ENCODE data around the gene TSSK1B. TPM values are rescaled to one million over a fixed set of nuclear protein-coding genes. Genes with fewer than 3 reads are reported as not detected.
"Not testable (repeated sequence)": the region's sequence is repeated elsewhere in the genome, so short reads cannot be mapped to it uniquely, and the experiment has no call there.

Gene TSSK1B
- not detected for total RNA-seq
- long read RNA-seq, donor 1, result 0 reads
- long read RNA-seq, donor 2, result 0 reads

- intact Hi-C loops (cut with DNase I), result no loop called here
- no peak for DNase-seq (ENCODE audit: low spot score)
Observed at GRCh38 chr5:113434889-113435288, at the start of gene TSSK1B. TSSK1B (minus strand) TSS chr5:113434989; CDS start chr5:113434839, 150 bp downstream.

GRCh38 chr5:113480243-113480642 is 45.5 kb upstream of the TSSK1B start:
- DNase-seq (ENCODE audit: low spot score), result no peak
- intact Hi-C loops (cut with DNase I), result no loop called here

GRCh38 chr5:113478691-113479090 is 43.9 kb upstream of the TSSK1B start:
- no peak for DNase-seq (ENCODE audit: low spot score)
- intact Hi-C loops (cut with DNase I), result no loop called here

GRCh38 chr5:113474100-113474728 is 39.4 kb upstream of the TSSK1B start:
- no peak for DNase-seq (ENCODE audit: low spot score)
- intact Hi-C loops (cut with DNase I), result no loop called here

GRCh38 chr5:113463032-113463431 is 28.2 kb upstream of the TSSK1B start:
- no peak for DNase-seq (ENCODE audit: low spot score)
- intact Hi-C loops (cut with DNase I), result no loop called here

GRCh38 chr5:113457106-113457505 is 22.3 kb upstream of the TSSK1B start:
- DNase-seq (ENCODE audit: low spot score); intact Hi-C loops (cut with DNase I): not testable (repeated sequence)

GRCh38 chr5:113452941-113453340 is 18.2 kb upstream of the TSSK1B start:
- DNase-seq (ENCODE audit: low spot score), result no peak
- intact Hi-C loops (cut with DNase I), result no loop called here

- intact Hi-C loops (cut with DNase I), result no loop called here
- no peak for DNase-seq (ENCODE audit: low spot score)
Observed at GRCh38 chr5:113451797-113452196, 17.0 kb upstream of the TSSK1B start.

GRCh38 chr5:113450929-113451328 is 16.1 kb upstream of the TSSK1B start:
- intact Hi-C loops (cut with DNase I), result no loop called here
- no peak for DNase-seq (ENCODE audit: low spot score)

- DNase-seq (ENCODE audit: low spot score), result no peak
- intact Hi-C loops (cut with DNase I), result no loop called here
Observed at GRCh38 chr5:113450462-113450861, 15.7 kb upstream of the TSSK1B start.

GRCh38 chr5:113448252-113448651 is 13.5 kb upstream of the TSSK1B start:
- no peak for DNase-seq (ENCODE audit: low spot score)
- intact Hi-C loops (cut with DNase I), result loop anchor here in 1 of 2 donors (5.0 kb wide), 1 partner anchor 841 kb away; no protein-coding TSS in a partner anchor

- intact Hi-C loops (cut with DNase I), result loop anchor here in 1 of 2 donors (5.0 kb wide), 1 partner anchor 840 kb away; no protein-coding TSS in a partner anchor
Observed at GRCh38 chr5:113447498-113448050, 12.8 kb upstream of the TSSK1B start.

GRCh38 chr5:113446358-113446927 is 11.7 kb upstream of the TSSK1B start:
- intact Hi-C loops (cut with DNase I), result loop anchor here in 1 of 2 donors (5.0 kb wide), 1 partner anchor 839 kb away; no protein-coding TSS in a partner anchor
- no peak for DNase-seq (ENCODE audit: low spot score)

More at GRCh38 chr5:113447498-113448050, 12.8 kb upstream of the TSSK1B start:
- DNase-seq (ENCODE audit: low spot score), result no peak

- intact Hi-C loops (cut with DNase I), result no loop called here
Observed at GRCh38 chr5:113437111-113437510, 2.3 kb upstream of the TSSK1B start.

GRCh38 chr5:113435575-113435974 is 786 bp upstream of the TSSK1B start:
- intact Hi-C loops (cut with DNase I), result no loop called here
- no peak for DNase-seq (ENCODE audit: low spot score)

More at GRCh38 chr5:113437111-113437510, 2.3 kb upstream of the TSSK1B start:
- no peak for DNase-seq (ENCODE audit: low spot score)

GRCh38 chr5:113433862-113434612 is 752 bp downstream of the TSSK1B start:
- intact Hi-C loops (cut with DNase I), result no loop called here
- no peak for DNase-seq (ENCODE audit: low spot score)

- intact Hi-C loops (cut with DNase I), result no loop called here
- no peak for DNase-seq (ENCODE audit: low spot score)
Observed at GRCh38 chr5:113433071-113433470, 1.7 kb downstream of the TSSK1B start.

- DNase-seq (ENCODE audit: low spot score), result no peak
- intact Hi-C loops (cut with DNase I), result no loop called here
Observed at GRCh38 chr5:113427871-113428574, 6.8 kb downstream of the TSSK1B start.

- intact Hi-C loops (cut with DNase I), result no loop called here
- no peak for DNase-seq (ENCODE audit: low spot score)
Observed at GRCh38 chr5:113425909-113426308, 8.9 kb downstream of the TSSK1B start.

Data from posterior vena cava (tissue), 2 donors.